ENCODE measurements around the gene KCNQ1. TPM values are rescaled to one million over a fixed set of nuclear protein-coding genes. Genes with fewer than 3 reads are reported as not detected.

Gene KCNQ1
- total and polyA plus RNA-seq, 2 of the 13 experiments (the other 11 are each of a cell fraction or from before 2014, with no cell fraction given): 0.02 to 0.08 TPM

DNA sequence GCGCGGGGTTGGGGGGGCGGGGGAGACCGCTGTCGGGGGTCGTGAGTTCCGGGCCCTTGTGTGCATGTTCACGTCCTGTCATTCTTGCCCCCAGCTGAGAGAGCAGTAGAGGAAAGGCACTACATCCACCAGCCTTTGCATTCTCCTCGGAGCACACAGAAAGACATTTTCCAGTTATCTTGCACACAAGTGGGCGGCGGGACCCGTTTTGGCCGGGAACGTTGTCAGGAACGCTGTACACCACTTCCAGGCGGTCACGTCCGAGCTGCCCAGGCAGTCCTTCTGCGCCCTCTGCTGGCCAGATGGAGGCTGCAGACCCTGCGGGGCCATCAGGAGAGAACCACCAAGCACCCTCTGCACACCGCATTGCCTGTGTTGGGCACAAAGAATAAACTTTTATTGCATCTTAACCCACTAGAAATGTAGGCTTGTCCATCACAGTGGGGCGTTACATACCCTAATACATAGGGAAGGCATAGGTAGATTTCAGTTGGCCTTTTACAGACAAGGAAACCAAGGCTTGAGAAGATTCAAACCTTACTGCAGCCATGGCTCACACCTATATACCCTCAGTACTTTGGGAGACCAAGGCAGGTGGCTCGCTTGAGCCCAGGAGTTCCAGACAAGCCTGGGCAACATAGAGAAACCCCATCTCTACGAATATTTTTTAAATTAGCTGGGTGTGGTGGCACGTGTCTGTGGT is 443.6 kb downstream of the KCNQ1 start (continued):
- TF ChIP-seq ZNF703 (CRISPR knock-in tag; IDR thresholded peaks at IDR 0.05; ENCODE audit: borderline replicate concordance): no peak
- TF ChIP-seq ZNF138 (CRISPR knock-in tag; IDR thresholded peaks at IDR 0.05; ENCODE audit: low read depth): 0 out of 2 replicates have a peak, but pooled peaks have one; percentile 38
- no peak for TF ChIP-seq ZNF382 (CRISPR knock-in tag; IDR thresholded peaks at IDR 0.05; ENCODE audit: borderline replicate concordance)
- peak; percentile 34; the same call in 1 of the 2 replicates for TF ChIP-seq FOSL2 (CRISPR knock-in tag; IDR thresholded peaks at IDR 0.05)
- TF ChIP-seq SOX5 (CRISPR knock-in tag; IDR thresholded peaks at IDR 0.05; ENCODE audit: borderline replicate concordance): no peak
- TF ChIP-seq, protein P1, sequence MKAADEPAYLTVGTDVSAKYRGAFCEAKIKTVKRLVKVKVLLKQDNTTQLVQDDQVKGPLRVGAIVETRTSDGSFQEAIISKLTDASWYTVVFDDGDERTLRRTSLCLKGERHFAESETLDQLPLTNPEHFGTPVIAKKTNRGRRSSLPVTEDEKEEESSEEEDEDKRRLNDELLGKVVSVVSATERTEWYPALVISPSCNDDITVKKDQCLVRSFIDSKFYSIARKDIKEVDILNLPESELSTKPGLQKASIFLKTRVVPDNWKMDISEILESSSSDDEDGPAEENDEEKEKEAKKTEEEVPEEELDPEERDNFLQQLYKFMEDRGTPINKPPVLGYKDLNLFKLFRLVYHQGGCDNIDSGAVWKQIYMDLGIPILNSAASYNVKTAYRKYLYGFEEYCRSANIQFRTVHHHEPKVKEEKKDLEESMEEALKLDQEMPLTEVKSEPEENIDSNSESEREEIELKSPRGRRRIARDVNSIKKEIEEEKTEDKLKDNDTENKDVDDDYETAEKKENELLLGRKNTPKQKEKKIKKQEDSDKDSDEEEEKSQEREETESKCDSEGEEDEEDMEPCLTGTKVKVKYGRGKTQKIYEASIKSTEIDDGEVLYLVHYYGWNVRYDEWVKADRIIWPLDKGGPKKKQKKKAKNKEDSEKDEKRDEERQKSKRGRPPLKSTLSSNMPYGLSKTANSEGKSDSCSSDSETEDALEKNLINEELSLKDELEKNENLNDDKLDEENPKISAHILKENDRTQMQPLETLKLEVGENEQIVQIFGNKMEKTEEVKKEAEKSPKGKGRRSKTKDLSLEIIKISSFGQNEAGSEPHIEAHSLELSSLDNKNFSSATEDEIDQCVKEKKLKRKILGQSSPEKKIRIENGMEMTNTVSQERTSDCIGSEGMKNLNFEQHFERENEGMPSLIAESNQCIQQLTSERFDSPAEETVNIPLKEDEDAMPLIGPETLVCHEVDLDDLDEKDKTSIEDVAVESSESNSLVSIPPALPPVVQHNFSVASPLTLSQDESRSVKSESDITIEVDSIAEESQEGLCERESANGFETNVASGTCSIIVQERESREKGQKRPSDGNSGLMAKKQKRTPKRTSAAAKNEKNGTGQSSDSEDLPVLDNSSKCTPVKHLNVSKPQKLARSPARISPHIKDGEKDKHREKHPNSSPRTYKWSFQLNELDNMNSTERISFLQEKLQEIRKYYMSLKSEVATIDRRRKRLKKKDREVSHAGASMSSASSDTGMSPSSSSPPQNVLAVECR (CRISPR knock-in tag; IDR thresholded peaks at IDR 0.05; ENCODE audit: borderline replicate concordance): peak; percentile 38; the same call in 1 of the 2 replicates
- no peak for TF ChIP-seq ZNF335 (CRISPR knock-in tag; IDR thresholded peaks at IDR 0.05)
- peak; percentile 41; the same call in 1 of the 2 replicates for TF ChIP-seq GATAD2A (CRISPR knock-in tag; IDR thresholded peaks at IDR 0.05)
- TF ChIP-seq, protein P2, sequence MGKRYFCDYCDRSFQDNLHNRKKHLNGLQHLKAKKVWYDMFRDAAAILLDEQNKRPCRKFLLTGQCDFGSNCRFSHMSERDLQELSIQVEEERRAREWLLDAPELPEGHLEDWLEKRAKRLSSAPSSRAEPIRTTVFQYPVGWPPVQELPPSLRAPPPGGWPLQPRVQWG (CRISPR knock-in tag; IDR thresholded peaks at IDR 0.05; ENCODE audit: borderline replicate concordance, low read depth): no peak
- no peak for TF ChIP-seq ZNF33A (CRISPR knock-in tag; IDR thresholded peaks at IDR 0.05; ENCODE audit: borderline replicate concordance)
- TF ChIP-seq USF2 (IDR thresholded peaks at IDR 0.05; ENCODE audit: low read depth, low read length): no peak
- TF ChIP-seq USF2 (CRISPR knock-in tag; IDR thresholded peaks at IDR 0.05; ENCODE audit: borderline replicate concordance): no peak
- TF ChIP-seq CEBPB (IDR thresholded peaks at IDR 0.05; ENCODE audit: borderline replicate concordance, low read depth, low read length): no peak
- no peak for TF ChIP-seq NR3C1 (CRISPR knock-in tag; IDR thresholded peaks at IDR 0.05)
- TF ChIP-seq ARID5B (CRISPR knock-in tag; IDR thresholded peaks at IDR 0.05): peak; percentile 20; the same call in 1 of the 2 replicates
- TF ChIP-seq PTBP1 (IDR thresholded peaks at IDR 0.05; ENCODE audit: low read depth, low read length, poor library complexity, severe bottlenecking): no peak

Data from HepG2 (cell line).